ENCODE measurements around the gene ZBTB7B.

ZBTB7B gene

GRCh38 chr1:155005076-155006011 lies 2.7 kb downstream of the ZBTB7B start:
- peak; percentile 57 for DNase-seq

GRCh38 chr1:155006601-155007101 lies 4.0 kb downstream of the ZBTB7B start:
- peak; percentile 66 for DNase-seq

- DNase-seq, result no peak
Measured at GRCh38 chr1:155007251-155007828, 4.7 kb downstream of the ZBTB7B start.

GRCh38 chr1:155008015-155008941 lies 5.7 kb downstream of the ZBTB7B start:
- no peak for DNase-seq

GRCh38 chr1:155009221-155009711 lies 6.7 kb downstream of the ZBTB7B start:
- DNase-seq, result no peak

- DNase-seq, result no peak
Measured at GRCh38 chr1:155009742-155010141, 7.1 kb downstream of the ZBTB7B start.

- no peak for DNase-seq
Measured at GRCh38 chr1:155010211-155010918, 7.8 kb downstream of the ZBTB7B start.

GRCh38 chr1:155011004-155011416 lies 8.4 kb downstream of the ZBTB7B start:
- DNase-seq, result no peak

- DNase-seq, result no peak
Measured at GRCh38 chr1:155011437-155012025, 8.9 kb downstream of the ZBTB7B start.

- DNase-seq, result no peak
Measured at GRCh38 chr1:155012026-155012546, 9.5 kb downstream of the ZBTB7B start.

- DNase-seq, result no peak
Measured at GRCh38 chr1:155012776-155013602, 10.4 kb downstream of the ZBTB7B start.

GRCh38 chr1:155013632-155014031 lies 11.0 kb downstream of the ZBTB7B start:
- DNase-seq, result no peak

- no peak for DNase-seq
Measured at GRCh38 chr1:155014709-155015508, 12.3 kb downstream of the ZBTB7B start.

- DNase-seq, result no peak
Measured at GRCh38 chr1:155015527-155016230, 13.1 kb downstream of the ZBTB7B start.

- no peak for DNase-seq
Measured at GRCh38 chr1:155016231-155016831, 13.7 kb downstream of the ZBTB7B start.

GRCh38 chr1:155017041-155017945 lies 14.7 kb downstream of the ZBTB7B start:
- peak; percentile 91 for DNase-seq

GRCh38 chr1:155017946-155018316 lies 15.3 kb downstream of the ZBTB7B start:
- no peak for DNase-seq

Measured in CD4-positive, alpha-beta T cell treated with Interleukin-12 subunit alpha and Interleukin-12 subunit beta, for 1 hour (primary cell).